ENCODE measurements around the gene EPHA2. TPM values are rescaled to one million over a fixed set of nuclear protein-coding genes. Genes with fewer than 3 reads are reported as not detected.

Gene EPHA2
- total RNA-seq, 1 donor from 2014 or later, result 76.3 TPM

DNA sequence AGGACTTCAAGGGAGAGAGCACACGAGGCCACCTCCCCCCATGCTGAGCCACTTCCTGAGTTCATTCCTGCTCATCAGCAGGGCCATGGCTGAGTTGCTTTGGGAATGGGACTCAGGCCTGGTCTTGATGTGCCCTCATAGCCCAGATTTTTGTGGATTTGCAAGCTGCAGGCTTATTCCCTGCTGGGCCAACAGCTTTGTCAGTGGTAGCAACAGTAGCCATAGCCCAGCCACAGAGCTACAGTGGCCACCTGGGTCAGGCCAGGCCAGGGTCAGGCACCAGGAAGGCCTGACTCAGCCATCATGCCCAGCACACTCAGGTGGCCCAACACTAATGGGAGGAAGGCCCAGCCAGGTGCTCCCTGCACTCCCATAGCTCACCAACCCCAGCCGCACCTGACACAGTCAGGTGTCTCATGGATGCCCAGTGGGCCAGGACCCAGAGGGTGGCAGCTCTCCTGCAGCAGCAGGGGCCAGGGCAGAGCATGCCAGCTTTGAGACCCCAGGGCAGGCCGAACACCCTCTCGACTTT, 33.5 kb downstream of the EPHA2 start:
- no peak overlapping the region for H3K4me3 Mint-ChIP-seq
- no peak for DNase-seq (ENCODE audit: low spot score in 2 of 2, unreplicated experiment in 2 of 2)
- H3K4me1 Mint-ChIP-seq, result peaks cover 8% of the 10 kb centered on the region
- H3K27ac Mint-ChIP-seq, result no peak overlapping the region
- H3K36me3 Mint-ChIP-seq, result peaks cover 23% of the 10 kb centered on the region
- TF ChIP-seq, protein P1, sequence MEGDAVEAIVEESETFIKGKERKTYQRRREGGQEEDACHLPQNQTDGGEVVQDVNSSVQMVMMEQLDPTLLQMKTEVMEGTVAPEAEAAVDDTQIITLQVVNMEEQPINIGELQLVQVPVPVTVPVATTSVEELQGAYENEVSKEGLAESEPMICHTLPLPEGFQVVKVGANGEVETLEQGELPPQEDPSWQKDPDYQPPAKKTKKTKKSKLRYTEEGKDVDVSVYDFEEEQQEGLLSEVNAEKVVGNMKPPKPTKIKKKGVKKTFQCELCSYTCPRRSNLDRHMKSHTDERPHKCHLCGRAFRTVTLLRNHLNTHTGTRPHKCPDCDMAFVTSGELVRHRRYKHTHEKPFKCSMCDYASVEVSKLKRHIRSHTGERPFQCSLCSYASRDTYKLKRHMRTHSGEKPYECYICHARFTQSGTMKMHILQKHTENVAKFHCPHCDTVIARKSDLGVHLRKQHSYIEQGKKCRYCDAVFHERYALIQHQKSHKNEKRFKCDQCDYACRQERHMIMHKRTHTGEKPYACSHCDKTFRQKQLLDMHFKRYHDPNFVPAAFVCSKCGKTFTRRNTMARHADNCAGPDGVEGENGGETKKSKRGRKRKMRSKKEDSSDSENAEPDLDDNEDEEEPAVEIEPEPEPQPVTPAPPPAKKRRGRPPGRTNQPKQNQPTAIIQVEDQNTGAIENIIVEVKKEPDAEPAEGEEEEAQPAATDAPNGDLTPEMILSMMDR (IDR thresholded peaks at IDR 0.05; ENCODE audit: unreplicated experiment), result no peak
- no peaks in the 10 kb centered on the region for H3K27me3 Mint-ChIP-seq (ENCODE audit: low read depth)
- no peaks in the 10 kb centered on the region for H3K9me3 Mint-ChIP-seq

- H3K4me3 Mint-ChIP-seq, result no peak overlapping the region
- H3K27me3 Mint-ChIP-seq (ENCODE audit: low read depth), result no peaks in the 10 kb centered on the region
- TF ChIP-seq, protein P1 (IDR thresholded peaks at IDR 0.05; ENCODE audit: unreplicated experiment), result no peak
- peaks cover 20% of the 10 kb centered on the region for H3K36me3 Mint-ChIP-seq
- no peaks in the 10 kb centered on the region for H3K9me3 Mint-ChIP-seq
- H3K4me1 Mint-ChIP-seq, result peaks cover 19% of the 10 kb centered on the region
- no peak for DNase-seq (ENCODE audit: low spot score in 2 of 2, unreplicated experiment in 2 of 2)
- peak overlapping the region; percentile 56 for H3K27ac Mint-ChIP-seq
These were observed 34.9 kb downstream of the EPHA2 start for GRCh38 chr1:16120940-16121410.

DNA sequence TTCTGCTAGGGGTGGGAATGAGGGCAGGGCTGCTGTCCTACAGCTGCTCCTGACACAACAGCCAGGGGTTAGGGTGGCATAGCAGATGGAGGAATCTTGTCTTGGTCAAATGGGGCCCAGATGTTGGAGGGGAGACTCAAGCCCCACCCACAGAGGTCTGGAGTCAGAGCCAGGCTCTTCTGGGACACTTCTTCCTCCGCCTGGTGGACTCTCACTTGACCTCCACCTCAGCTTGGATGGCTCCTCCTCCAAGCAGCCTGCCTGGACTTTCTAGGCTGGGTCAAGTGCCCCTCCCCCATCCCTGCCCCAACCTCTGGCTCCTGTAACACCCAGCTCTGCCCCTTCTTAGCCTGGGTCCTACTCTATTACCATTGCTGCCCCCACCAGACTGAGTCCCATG, 35.5 kb downstream of the EPHA2 start:
- Mint-ChIP-seq H3K4me3 (no peak overlapping the region), H3K27ac (no peak overlapping the region), H3K4me1 (peaks cover 24% of the 10 kb centered on the region), H3K27me3 (ENCODE audit: low read depth) (no peaks in the 10 kb centered on the region), H3K36me3 (peaks cover 17% of the 10 kb centered on the region), H3K9me3 (no peaks in the 10 kb centered on the region)
- DNase-seq (ENCODE audit: low spot score in 2 of 2, unreplicated experiment in 2 of 2), result no peak
- TF ChIP-seq, protein P1 (IDR thresholded peaks at IDR 0.05; ENCODE audit: unreplicated experiment), result no peak

DNA sequence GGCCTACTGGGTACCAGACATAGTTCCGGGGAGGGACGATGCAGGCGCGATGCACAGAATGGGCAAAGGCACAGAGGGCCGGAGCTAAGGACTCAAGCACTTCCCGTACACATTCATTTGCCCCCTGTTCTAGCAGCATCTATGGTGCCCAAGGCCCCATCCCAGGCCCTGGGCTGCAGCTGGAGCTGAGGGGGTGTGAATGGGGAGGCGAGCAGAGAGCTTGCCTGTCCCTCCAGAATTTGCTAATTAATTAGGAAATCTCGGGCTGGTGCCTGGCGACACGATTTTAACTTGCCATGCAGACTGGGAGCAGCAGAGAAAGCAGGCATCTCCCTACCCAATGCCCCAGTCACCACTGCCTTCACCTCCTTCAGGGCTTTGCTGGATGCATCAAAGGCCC, 35.9 kb downstream of the EPHA2 start:
- H3K36me3 Mint-ChIP-seq, result peaks cover 15% of the 10 kb centered on the region
- DNase-seq (ENCODE audit: low spot score in 2 of 2, unreplicated experiment in 2 of 2), result no peak
- peaks cover 26% of the 10 kb centered on the region for H3K4me1 Mint-ChIP-seq
- no peak overlapping the region for H3K27ac Mint-ChIP-seq
- H3K4me3 Mint-ChIP-seq, result no peak overlapping the region
- no peaks in the 10 kb centered on the region for H3K9me3 Mint-ChIP-seq
- H3K27me3 Mint-ChIP-seq (ENCODE audit: low read depth), result no peaks in the 10 kb centered on the region
- TF ChIP-seq, protein P1 (IDR thresholded peaks at IDR 0.05; ENCODE audit: unreplicated experiment), result no peak

- H3K4me3 Mint-ChIP-seq, result no peak overlapping the region
- H3K4me1 Mint-ChIP-seq, result peaks cover 30% of the 10 kb centered on the region
- peaks cover 11% of the 10 kb centered on the region for H3K36me3 Mint-ChIP-seq
- H3K9me3 Mint-ChIP-seq, result no peaks in the 10 kb centered on the region
- H3K27me3 Mint-ChIP-seq (ENCODE audit: low read depth), result no peaks in the 10 kb centered on the region
- DNase-seq (ENCODE audit: low spot score in 2 of 2, unreplicated experiment in 2 of 2), result no peak
- H3K27ac Mint-ChIP-seq, result no peak overlapping the region
- TF ChIP-seq, protein P1 (IDR thresholded peaks at IDR 0.05; ENCODE audit: unreplicated experiment), result no peak
These were observed 36.4 kb downstream of the EPHA2 start for GRCh38 chr1:16119504-16119903.

- H3K4me1 Mint-ChIP-seq, result peaks cover 31% of the 10 kb centered on the region
- H3K4me3 Mint-ChIP-seq, result no peak overlapping the region
- peaks cover 7% of the 10 kb centered on the region for H3K36me3 Mint-ChIP-seq
- TF ChIP-seq, protein P1 (IDR thresholded peaks at IDR 0.05; ENCODE audit: unreplicated experiment), result no peak
- DNase-seq (ENCODE audit: low spot score in 2 of 2, unreplicated experiment in 2 of 2), result no peak
- no peaks in the 10 kb centered on the region for H3K27me3 Mint-ChIP-seq (ENCODE audit: low read depth)
- no peaks in the 10 kb centered on the region for H3K9me3 Mint-ChIP-seq
- peak overlapping the region; percentile 32 for H3K27ac Mint-ChIP-seq
These were observed 37.2 kb downstream of the EPHA2 start for GRCh38 chr1:16118706-16119105.
